ENCODE data around the gene CSPG4.
"Not testable (repeated sequence)": the region's sequence is repeated elsewhere in the genome, so short reads cannot be mapped to it uniquely, and the experiment has no call there.

CSPG4 gene

DNA sequence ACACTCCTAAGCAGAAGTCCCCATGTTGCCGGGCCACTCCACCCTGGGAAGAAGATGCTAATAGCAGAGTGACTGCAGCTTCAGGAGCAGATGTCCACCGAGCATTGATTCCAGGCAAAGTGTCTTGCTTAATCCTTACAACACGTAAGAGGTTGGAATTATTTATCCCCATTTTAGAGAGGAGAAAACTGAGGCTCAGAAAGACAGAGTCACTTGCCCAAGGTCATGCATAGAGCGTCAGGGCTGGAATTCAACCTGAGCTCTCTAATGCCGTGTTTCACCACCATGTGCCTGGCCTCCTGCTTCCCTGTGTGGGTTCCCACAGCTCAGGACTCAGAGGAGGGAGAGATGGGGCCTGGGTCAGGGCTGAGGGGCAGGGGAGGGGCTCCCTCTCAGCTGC, 7.3 kb downstream of the CSPG4 start:
- in situ Hi-C loops (cut with MboI; ENCODE audit: low sequenced_read_pairs), result not testable (repeated sequence)

DNA sequence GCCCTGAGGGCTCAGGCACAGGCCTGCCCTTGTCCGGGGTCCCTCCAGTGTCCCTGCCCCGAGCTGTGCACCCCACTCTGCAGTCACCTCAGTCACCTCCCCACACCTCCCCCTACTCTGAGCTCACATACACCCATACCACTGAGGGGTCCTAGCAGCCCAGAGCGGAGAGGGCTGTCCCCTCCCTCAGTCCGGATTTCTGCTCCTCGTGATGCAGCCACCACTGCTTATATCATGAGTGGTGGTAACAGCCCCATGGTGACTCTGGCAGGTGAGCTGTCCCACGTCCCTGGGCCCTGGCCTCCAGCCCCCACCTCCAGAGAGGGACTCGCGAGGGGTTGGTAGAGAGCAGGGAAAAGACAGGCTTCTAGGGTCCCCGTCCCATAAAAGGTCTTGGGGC, 8.0 kb downstream of the CSPG4 start:
- in situ Hi-C loops (cut with MboI; ENCODE audit: low sequenced_read_pairs), result no loop called here

DNA sequence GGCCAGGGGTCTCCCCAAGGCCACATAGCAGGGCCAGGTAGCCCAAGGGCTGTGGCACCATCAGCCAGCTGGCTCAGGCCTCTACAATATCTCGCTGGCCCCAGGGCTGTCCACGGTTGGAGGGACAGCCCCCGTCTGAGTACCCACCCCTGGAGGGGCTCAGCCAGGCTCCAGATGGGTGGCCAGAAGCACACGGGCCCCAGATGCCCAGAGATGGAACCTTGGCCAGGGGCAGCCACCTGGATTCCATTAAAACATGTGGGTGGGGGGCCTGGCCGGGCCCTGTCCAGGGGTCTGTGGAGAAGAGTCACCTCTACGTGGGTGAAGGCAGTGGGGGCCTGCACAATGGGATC, 8.4 kb downstream of the CSPG4 start:
- in situ Hi-C loops (cut with MboI; ENCODE audit: low sequenced_read_pairs), result no loop called here

GRCh38 chr15:75703440-75704262, 9.0 kb downstream of the CSPG4 start:
- in situ Hi-C loops (cut with MboI; ENCODE audit: low sequenced_read_pairs), result not testable (repeated sequence)

GRCh38 chr15:75702436-75702835, 10.2 kb downstream of the CSPG4 start:
- in situ Hi-C loops (cut with MboI; ENCODE audit: low sequenced_read_pairs), result no loop called here

DNA sequence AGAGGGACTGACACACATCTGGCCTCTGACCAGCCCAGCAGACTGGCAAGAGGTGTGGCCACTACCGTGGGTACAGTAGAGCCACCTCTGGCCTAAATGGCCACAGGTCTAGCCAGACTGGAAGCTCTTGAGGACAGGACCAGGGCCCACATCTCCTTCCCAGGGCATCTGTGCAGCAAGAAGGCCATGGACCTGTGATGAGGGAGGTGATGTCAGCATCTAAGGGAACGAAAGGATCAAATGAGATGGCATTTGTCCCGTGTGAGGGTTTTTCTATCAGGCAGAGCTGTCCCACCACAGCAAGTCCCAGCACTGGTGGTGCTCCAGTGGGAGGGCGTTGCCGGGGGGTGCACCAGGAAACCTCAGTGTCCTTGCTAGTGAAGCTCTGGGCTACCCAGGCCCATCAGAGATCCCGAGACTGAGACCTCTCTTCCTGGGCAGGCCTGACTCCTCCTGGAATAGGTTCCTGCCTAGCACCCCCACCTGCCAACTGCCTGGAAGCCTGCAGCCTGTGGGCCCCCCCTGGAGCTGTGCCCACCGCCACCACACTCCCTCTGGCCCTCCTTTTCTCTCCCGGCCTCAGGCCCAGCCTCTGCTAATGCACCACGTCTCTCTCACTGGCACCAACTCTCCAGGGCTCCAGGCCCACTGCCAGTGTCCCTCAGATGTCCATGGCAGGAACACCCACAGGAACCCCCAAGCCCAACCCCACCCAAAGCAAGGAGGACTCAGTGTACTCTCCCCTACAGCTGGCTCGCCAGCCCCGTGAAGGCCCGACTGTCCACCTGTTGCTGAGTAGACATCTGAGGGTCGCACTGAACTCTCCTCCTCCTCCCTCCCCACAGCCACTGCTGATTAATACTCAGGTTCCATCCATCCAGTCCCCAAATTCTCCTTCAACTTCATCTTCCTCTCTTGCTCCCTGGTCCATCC, 11.3 kb downstream of the CSPG4 start:
- in situ Hi-C loops (cut with MboI; ENCODE audit: low sequenced_read_pairs), result not testable (repeated sequence)

DNA sequence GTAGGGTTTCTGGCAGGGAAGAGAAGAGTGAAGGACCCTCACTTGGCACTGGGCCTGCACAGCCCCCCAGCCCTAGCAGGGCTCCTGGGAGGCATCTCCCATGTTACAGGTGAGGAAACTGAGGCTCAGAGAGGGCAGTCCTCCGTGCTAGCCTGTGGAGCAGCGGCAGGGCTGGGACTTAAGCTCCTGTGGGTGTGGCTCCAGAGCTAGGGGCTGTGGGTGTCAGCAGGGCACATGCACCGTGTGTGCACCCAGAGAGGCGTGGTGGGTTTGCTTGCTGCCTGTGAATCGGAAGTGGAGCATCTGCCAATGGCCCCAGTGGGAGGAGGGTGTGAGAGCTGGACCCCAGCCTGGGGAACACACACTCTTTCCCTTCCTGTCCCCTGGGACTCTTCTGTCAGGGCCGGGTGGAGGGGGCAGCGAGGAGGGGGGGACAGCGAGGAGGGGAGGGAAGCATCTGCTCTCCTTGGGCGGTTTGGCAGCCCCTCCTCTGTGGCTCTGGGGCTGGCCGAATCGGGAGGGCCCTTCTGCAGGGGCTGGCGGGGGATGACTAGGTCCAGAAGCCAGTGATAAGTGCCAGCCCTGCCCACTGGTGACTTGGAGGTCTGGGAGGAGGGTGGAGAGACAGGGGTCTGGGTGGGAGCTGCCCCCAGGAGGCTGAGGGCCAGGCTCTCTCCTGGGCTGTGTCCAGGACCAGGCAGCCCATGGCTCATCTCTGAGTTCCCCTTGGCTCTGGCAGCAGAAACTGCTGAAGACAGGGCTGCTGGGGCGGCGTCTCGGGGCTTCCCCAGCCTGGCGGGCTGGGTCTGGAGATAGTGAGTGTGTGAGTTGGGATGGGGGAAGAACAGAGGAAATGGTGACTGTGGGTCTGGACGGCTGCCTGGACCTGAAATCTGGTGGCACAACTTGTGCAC, 12.4 kb downstream of the CSPG4 start:
- in situ Hi-C loops (cut with MboI; ENCODE audit: low sequenced_read_pairs), result not testable (repeated sequence)

GRCh38 chr15:75699517-75699916, 13.1 kb downstream of the CSPG4 start:
- in situ Hi-C loops (cut with MboI; ENCODE audit: low sequenced_read_pairs), result not testable (repeated sequence)

- in situ Hi-C loops (cut with MboI; ENCODE audit: low sequenced_read_pairs), result not testable (repeated sequence)
Measured at GRCh38 chr15:75697974-75698747, 14.5 kb downstream of the CSPG4 start.

- in situ Hi-C loops (cut with MboI; ENCODE audit: low sequenced_read_pairs), result no loop called here
Measured at GRCh38 chr15:75697523-75697922, 15.1 kb downstream of the CSPG4 start.

- in situ Hi-C loops (cut with MboI; ENCODE audit: low sequenced_read_pairs), result no loop called here
Measured at GRCh38 chr15:75696854-75697259, 15.8 kb downstream of the CSPG4 start.

- in situ Hi-C loops (cut with MboI; ENCODE audit: low sequenced_read_pairs), result no loop called here
Measured at GRCh38 chr15:75696311-75696720, 16.3 kb downstream of the CSPG4 start.

DNA sequence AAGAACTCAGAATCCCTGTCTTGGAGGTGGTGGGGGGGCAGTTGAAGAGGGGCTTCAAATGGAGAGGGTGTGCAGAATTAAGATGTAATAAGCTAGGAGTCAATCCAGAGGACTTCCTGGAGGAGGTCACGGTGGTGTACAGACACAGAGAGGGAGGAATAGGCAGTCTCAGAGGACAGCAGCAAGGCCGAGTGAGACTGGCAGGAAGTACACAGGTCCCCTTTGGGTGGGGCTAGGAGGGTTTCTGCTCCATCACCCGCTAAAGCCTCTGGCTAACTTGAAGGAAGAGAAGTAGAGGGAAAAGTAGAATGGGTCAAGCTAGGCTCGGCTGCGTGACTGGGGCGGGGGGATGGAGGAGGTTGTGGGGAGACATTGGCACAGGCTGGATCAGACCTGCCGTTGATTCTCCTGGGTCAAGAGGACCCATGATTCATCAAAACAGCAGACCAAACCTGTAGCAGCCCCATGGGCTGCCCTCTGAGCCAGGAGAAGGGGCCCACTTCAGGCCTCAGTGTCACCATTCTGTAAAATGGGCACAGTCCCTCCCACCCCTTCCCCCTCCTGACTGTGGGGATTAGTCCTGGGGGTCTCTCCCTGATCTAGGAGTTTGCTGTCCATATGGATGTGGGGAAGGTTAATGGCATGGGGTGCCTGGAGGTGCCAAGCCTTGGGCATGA, 16.9 kb downstream of the CSPG4 start:
- in situ Hi-C loops (cut with MboI; ENCODE audit: low sequenced_read_pairs), result no loop called here

DNA sequence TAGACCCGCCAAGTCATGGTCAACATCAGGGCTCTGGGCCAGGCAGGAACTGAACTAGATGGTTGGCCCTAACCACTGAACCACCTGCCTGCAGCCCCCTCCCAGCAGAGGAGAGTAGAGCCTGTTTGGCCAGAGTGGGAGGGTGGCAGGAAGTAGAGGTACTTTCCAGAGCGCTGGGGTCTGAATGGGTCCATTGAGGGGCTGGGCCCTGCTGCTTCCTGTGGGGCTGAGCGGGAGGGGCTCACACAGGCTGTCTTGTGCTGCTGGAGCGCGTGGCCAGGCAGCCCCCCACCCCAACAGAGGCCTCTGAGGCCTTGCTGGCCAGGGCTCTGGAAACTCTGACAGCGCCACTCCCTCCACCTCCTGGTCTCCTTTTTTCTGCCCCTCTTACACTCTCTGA, 17.4 kb downstream of the CSPG4 start:
- in situ Hi-C loops (cut with MboI; ENCODE audit: low sequenced_read_pairs), result no loop called here

- in situ Hi-C loops (cut with MboI; ENCODE audit: low sequenced_read_pairs), result no loop called here
Measured at GRCh38 chr15:75694241-75695182, 18.1 kb downstream of the CSPG4 start.

DNA sequence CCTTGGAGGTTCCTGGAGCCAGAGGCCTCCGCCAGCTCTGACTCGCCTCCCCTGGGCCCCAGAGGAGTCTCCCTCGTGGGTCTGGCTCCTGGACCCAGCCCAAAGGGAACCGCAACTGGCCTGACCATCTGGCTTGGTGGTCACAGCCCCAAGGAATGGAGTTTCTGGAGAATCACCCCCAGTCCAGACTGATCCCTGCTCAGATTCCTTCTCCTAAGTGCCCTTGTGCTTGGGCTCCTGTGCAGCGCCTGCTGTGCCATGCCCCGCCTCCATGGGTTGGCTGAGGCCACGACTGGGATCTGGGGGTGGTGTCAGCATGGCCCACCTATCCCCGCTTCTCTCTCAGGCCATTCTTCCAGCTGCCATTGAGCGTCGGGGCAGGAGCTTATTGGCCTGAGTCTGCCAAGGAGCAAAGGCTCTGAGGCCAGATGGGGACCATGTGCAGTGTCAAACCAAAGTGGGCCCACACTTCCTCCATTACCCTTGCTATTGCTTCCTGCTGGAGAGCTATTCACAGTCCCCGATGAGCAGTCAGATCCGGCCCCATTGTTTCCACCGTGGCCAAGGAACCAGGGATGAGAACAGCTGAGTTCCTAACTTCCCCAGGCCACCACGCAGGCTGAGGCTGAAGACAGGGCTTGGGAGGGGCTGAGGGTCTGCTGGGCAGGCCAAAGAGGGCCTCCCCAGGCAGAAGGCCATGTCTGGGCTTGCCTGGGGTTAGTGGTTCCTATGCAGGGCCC, 19.0 kb downstream of the CSPG4 start:
- in situ Hi-C loops (cut with MboI; ENCODE audit: low sequenced_read_pairs), result no loop called here

DNA sequence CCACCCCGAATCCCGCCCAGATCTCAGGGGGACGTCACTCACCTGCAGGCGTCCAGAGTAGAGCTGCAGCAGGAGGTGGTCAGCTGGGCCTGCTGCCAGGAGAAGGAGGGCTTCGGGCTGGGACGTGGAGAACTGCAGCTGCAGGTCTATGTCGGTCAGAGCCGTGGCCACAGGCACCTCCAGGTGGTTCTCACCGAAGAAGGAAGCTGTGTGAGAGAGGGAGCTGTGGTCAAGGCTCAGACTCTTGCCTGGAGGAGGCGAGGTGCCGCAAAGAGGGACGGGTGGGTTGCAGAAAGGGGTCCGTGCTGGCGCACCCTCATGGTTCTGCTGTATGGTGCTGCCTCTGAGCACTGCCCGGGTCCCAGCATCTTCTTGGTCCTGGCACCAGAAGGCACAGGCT, 19.6 kb downstream of the CSPG4 start:
- in situ Hi-C loops (cut with MboI; ENCODE audit: low sequenced_read_pairs), result not testable (repeated sequence)

- in situ Hi-C loops (cut with MboI; ENCODE audit: low sequenced_read_pairs), result not testable (repeated sequence)
Measured at GRCh38 chr15:75692311-75692710, 20.3 kb downstream of the CSPG4 start.

Data from HL-60/S4 treated with phorbol 12-myristate 13-acetate at 8.2 ng/mL for 4 days and 3 days (cell line).